GOT3 (cell line): Measurements from ENCODE around the gene IL17REL.

ENCODE experiments used
- DNase-seq: peaks from one replicate; lab custom pipeline; 2025; ENCODE audit warnings: mixed read lengths; lab: John Stamatoyannopoulos, UW

IL17REL gene

DNA sequence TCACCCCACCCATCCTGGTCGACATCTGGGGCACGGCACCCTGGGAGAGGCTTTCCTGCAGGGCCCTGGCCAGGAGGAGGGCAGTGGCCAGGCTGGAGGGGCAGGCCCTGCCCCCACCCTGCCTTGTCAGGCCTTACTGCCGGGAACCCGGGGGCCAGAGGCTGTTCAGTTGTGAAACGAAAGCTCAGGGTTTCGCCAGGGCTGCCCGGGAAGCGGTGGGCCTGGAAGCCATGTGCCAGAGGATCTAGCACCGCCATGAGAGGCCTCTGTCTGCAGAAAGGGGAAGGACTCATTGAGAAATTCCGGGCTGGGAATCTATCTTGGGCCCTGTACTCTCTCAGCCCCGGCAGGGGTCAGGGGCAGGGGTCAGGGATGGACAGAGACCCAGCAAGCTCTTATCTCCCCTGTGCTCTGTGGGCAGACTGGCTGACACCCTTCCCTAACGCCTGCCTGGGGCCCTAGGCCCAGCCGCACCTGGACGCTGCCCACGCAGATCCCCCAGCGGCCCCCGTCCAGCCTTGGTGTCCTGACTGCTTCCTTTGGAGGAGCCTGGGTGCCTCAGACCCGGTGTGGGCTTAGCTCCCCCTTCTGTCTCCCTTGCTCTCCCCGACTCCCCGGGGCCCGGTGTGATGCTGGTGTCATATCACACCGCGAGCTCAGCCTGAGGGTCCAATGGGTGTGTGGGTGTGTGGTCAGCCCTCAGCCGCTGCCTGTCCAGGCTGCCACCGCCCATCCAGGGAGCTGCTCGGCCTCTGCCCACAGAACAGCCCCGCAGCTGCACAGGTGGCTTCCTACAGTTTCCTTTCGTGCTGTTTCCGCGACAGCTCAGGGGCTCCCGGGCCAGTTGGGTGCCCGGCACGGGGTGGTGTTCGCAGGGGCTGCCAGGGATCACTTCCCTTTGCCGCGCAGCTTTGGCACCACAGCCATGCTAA, 45.5 kb downstream of the IL17REL start:
- DNase-seq: no peak

DNA sequence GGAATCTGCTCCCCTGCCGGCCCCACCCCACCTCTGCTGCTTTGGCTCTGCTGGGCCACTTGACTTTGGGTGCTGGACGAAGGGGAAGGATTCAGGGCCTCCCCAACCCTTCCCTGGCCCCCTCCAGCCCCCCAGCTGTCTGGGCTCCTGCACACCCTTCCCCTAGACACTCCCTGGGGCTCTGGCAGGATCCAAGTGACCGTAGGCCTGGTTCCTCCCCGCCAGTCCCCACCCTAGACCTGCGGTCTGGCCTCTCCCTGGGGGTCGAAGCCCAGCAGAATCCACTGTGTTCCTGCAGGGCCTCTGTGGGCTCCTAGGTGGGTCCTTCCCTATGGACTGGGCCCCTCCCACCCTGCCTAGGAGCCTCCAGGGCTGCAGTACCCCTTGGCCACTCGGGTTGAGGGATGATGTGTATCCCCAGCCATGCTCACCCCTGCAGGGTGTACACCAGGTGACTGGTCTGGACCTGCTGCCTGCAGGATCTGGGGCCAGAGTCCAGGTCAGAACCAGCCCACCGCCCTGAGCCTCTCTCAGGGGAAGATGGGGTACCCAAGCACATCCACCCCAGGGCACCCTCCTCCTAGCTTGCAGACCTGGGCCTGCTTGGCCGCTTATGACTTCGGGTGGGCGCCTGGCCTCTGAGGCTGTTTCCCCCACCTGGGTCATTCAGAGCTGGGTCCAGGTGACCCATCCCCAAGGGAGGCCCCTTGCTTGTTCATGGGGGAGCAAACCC, 46.4 kb downstream of the IL17REL start:
- DNase-seq: no peak

DNA sequence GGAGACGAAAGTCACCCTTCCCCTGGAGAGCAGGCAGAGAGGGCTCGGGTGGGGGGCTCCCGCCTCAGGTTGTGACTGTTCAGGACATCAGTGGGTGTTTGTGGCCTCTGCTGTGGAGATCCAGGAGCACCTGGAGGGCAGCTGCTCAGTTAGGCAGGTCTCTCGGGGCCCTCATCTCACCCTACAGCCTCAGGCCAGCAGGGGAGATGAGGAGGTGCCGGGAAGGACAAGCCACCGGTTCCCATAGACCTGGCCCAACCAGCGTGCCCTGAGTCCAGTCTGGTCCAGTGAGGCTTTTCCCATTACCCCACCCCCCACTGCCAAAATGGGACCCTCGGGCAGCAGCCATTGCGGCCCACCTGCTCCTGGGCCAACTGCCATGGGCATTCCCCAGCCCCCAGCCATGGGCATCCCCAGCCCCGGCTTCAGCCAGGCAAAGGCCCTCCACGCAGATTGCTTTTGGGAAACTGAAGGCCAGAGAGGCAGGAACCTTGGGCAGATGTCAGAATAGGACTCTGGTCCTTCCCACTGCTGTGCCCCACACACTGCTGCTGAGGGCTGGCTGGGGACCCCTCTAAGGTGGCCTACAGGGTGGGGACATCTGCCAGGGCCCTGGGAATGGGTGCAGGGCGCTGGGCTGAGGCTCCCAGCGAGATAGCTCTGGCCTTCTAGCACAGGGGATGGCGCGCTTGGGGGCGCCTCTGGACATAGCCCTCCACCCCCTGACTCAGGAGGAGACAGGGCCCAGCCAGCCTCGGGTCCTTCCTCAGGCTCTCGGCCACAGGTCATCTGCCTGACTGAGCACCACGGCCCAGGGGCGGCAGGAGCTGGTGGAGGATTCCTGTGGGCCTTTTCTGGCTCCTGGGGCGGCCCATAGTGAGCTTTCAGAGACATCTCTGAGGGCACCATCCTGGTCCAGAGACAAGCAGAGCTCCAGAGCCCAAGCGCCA, 47.2 kb downstream of the IL17REL start:
- no peak for DNase-seq

DNA sequence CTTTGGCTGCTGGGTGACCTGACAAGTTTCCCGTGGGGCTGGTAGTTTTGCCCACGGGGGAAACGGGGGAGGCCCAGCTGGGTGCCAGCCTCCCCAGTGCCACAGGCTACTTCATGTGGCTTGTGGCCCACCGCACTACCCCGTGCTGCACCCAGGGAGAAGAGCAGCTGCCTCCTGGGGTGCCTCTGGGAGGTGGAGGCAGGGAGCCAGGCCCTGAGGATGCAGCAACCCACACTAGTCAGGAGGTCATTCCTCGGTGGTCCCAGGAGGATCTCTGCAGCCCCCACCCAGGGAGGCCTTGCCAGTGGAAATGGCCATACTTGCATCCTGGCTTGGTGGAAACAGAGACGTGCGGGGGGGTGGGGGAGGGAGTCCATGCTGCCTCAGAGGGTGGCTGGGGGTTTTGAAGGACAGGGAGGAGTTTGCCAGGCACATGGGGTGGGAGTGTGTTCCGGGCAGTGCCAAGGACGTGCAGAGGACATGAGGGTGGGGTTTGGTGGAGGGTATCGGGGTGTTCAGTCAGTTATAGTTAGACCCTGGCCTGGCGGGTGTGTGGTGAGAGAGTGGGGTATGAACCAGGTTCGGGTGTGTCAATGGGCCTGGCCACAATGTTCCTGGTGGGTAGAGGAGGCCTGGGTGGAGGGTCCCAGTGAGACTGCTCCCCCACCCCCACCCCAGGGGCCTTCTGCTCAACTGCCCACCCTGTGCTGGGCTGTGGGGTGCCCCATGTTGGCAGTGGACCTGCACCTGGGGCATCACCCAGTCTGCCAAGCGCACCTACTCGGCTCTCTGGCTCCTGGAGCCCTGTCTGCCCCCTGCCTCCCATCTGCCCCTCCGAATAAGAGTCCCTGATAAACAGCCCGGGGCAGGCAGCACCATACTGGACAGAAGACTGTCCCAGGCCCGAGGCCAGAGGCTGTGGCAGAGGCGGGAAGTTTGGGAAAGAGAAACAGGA, 48.2 kb downstream of the IL17REL start:
- no peak for DNase-seq

DNA sequence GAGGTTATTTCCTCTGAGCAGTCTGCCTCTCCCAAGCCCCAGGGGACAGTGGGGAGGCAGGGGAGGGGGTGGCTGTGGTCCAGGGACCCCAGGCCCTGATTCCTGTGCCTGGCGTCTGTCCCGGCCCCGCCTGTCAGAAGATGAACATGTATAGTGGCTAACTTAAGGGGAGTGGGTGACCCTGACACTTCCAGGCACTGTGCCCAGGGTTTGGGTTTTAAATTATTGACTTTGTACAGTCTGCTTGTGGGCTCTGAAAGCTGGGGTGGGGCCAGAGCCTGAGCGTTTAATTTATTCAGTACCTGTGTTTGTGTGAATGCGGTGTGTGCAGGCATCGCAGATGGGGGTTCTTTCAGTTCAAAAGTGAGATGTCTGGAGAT, 48.9 kb downstream of the IL17REL start:
- DNase-seq: no peak

DNA sequence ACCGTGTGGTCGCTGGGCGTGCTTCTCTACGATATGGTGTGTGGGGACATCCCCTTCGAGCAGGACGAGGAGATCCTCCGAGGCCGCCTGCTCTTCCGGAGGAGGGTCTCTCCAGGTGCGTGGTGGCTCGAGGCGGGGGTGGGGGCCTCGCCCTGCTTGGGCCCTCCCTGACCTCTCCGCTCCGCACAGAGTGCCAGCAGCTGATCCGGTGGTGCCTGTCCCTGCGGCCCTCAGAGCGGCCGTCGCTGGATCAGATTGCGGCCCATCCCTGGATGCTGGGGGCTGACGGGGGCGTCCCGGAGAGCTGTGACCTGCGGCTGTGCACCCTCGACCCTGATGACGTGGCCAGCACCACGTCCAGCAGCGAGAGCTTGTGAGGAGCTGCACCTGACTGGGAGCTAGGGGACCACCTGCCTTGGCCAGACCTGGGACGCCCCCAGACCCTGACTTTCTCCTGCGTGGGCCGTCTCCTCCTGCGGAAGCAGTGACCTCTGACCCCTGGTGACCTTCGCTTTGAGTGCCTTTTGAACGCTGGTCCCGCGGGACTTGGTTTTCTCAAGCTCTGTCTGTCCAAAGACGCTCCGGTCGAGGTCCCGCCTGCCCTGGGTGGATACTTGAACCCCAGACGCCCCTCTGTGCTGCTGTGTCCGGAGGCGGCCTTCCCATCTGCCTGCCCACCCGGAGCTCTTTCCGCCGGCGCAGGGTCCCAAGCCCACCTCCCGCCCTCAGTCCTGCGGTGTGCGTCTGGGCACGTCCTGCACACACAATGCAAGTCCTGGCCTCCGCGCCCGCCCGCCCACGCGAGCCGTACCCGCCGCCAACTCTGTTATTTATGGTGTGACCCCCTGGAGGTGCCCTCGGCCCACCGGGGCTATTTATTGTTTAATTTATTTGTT, 49.6 kb downstream of the IL17REL start:
- DNase-seq: no peak

- DNase-seq: peak; percentile 52
Measured at GRCh38 chr22:49962012-49962750, 50.4 kb downstream of the IL17REL start.

DNA sequence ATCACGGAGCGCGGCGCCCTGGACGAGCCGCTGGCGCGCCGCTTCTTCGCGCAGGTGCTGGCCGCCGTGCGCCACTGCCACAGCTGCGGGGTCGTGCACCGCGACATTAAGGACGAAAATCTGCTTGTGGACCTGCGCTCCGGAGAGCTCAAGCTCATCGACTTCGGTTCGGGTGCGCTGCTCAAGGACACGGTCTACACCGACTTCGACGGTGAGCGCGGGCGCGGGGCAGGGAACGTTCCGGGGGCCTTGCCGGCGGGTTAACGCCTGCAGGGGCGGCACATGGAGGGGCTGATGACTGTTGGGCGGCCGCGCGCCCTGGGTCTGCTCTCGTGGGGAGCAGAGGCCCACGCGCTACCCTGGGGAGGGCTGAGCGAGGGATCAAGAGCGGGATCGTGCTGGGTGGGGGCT, 51.0 kb downstream of the IL17REL start:
- no peak for DNase-seq

GRCh38 chr22:49961005-49961600, 51.5 kb downstream of the IL17REL start:
- no peak for DNase-seq

DNA sequence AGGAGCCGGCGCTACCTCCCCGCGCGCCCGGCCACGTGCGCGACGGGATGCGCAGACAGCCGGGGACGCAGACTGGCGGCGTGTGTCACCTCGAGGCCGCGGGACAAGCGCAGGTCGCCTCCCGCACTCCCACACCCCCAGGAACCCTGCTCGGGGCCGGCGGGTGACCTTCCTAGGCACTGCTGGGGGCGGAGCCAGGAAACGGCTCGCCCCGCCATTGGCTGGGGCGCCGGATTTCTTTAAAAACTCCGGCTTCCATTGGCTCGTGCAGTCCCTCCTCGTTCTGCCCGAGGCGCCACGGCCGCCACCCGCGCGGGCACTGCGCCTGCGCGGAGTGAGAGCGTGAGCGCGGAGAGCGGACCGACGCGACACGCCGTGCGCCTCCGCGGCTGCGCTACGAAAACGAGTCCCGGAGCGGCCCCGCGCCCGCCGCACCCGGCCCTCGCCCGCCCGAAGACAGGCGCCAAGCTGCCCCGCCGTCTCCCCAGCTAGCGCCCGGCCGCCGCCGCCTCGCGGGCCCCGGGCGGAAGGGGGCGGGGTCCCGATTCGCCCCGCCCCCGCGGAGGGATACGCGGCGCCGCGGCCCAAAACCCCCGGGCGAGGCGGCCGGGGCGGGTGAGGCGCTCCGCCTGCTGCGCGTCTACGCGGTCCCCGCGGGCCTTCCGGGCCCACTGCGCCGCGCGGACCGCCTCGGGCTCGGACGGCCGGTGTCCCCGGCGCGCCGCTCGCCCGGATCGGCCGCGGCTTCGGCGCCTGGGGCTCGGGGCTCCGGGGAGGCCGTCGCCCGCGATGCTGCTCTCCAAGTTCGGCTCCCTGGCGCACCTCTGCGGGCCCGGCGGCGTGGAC, 52.2 kb downstream of the IL17REL start, which contains the start of gene PIM3:
PIM3 (plus strand) TSS at position 614 of the 846 bp plus-strand sequence; CDS start at position 790, 176 bp downstream.
- DNase-seq: peak; percentile 85

DNA sequence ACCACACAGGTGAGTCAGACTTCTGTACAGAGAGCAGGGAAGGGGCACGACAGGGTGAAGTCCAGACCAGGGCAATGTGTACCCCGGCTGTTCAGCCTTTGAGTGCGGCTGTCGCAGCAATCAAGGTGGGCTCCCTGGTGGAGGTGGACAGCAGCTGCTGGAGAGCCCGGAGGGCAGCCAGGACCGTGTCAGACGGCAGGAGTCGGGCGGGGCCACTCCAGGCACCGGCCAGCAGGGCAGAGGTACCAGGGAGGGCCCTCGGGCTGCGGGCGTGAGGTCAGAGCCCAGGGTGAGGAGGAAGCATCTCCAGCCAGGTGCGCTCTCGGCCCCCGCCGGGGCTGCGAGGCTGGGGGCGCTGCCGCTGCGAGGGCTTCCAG, 52.8 kb downstream of the IL17REL start:
- no peak for DNase-seq

DNA sequence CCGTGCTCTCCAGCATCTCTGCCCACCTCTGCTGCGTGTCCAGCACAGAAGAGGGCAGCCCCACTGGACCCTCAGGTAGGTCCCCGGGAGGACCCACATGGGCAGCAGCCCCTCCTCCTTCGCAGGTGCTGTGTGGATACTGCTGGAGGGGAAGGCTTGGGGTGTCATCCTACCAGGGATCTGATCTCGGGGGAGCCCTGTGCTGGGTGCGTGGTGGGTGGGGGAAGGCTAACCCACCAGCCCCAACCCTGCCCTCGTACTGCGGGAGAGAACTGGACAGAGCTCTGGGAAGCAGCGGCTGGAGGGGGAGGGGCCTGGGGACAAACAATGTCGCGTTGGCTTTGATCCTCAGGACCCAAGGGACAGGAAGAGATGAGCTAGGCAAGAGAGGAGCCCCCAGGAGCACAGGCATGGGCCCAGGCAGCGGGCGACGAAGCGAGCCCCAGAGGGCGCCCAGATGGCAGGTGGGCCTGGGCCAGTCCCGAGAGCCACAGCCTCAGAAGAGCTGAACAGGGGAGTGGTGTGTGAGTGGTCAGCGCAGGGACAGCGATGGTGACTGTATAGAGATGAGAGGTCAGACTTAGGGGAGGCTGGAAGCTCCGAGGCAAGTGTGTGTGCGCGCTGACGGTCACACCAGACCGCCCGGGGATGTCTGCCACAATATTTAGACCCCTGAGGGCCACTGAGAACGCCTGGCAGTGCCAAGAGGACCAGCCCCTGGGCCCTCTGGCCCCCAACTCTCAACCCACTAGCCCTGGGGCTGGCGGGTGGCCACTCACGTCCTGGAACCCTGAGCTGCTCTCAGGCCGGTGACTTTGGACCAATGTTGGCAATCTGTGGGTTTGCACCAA, 53.4 kb downstream of the IL17REL start:
- DNase-seq: no peak

DNA sequence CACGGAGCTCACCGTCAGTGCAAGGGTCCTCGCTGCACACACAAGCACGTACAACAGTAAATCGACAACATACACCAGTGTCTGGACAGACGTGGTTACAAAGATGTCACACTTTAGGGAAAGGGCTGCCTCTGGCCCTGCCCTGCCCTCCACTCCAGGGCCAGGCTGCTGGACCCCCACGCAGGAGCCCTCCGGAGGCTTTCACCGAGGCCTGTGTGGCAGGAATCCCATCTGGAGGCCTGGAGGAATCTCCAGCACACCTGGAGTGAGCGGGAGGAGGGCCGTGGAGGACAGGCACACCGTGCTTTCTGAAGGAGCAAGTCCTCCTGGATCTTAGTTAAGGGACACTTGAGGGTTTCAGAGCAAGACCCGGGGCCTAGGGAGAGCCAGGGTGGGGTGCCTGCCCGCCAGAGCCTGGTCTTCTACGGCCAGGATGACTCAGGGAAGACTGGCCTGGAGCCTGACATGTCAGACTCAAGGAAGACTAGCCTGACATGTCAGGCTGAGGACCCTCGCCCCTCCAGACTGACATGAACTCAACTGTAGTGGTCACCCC, 54.1 kb downstream of the IL17REL start:
- no peak for DNase-seq

DNA sequence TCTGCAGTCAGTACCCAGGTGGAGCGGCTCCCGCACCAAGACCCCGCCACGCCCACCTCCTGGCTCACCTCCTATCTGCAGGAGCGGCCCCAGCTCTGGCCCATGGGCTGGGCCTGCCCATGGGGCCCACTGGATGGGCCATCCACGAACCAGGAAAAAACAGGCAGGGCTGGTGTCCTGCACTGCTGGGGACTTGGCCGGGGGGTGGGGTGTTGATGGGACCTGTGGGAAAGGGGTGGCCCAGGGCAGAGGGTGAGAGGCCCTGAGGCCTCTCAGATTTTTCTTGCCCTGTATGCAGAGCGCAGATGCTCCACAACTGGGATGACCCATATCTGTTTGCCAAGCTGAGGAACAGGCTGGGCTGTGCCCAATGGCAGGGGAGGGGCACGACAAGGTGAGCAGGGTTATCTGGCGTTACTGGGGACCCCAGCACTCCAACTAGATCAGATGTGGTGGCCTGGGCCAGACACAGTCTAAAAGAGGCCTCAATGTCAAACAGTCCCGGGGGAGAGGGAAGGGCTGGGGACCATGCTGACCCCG, 54.7 kb downstream of the IL17REL start:
- DNase-seq: no peak

- DNase-seq: no peak
Measured at GRCh38 chr22:49956914-49957825, 55.4 kb downstream of the IL17REL start.
